H9 (cell line): ENCODE results near the gene FKRP. TPM values are rescaled to one million over a fixed set of nuclear protein-coding genes. Genes with fewer than 3 reads are reported as not detected.

ENCODE experiments used
- DNase-seq: peaks from one replicate; pipeline ENCODE4 v3.0.0-alpha.2; 2017
- H2AFZ ChIP-seq: one replicate; pipeline ENCODE4 v1.6.1; 2013; ENCODE audit warnings: mild to moderate bottlenecking, low read length, control low read depth, moderate library complexity
- H2AK5ac ChIP-seq: 2 replicates; pipeline ENCODE4 v1.6.1; 2013; ENCODE audit warnings: low read length, control low read depth, mixed read lengths; ENCODE audit not compliant: insufficient read length
- H2BK120ac ChIP-seq: one replicate; pipeline ENCODE4 v1.6.1; 2013; ENCODE audit warnings: low read depth, mild to moderate bottlenecking, low read length, control low read depth, inconsistent platforms; ENCODE audit not compliant: poor library complexity, severe bottlenecking
- H2BK12ac ChIP-seq: 2 replicates; pipeline ENCODE4 v1.6.1; 2013; ENCODE audit warnings: low read length, control low read depth, mixed read lengths, low read depth; ENCODE audit not compliant: insufficient read length
- H2BK15ac ChIP-seq: 2 replicates; pipeline ENCODE4 v1.6.1; 2013; ENCODE audit warnings: low read depth, low read length, control low read depth
- H2BK20ac ChIP-seq: one replicate; pipeline ENCODE4 v1.6.1; 2013; ENCODE audit warnings: low read depth, mild to moderate bottlenecking, low read length, control low read depth, inconsistent platforms; ENCODE audit not compliant: poor library complexity, severe bottlenecking
- H2BK5ac ChIP-seq: 2 replicates; pipeline ENCODE4 v1.6.1; 2013; ENCODE audit warnings: low read length, control low read depth, mixed read lengths; ENCODE audit not compliant: insufficient read length
- H3K14ac ChIP-seq: 2 replicates; pipeline ENCODE4 v1.6.1; 2013; ENCODE audit warnings: low read length, control low read depth; ENCODE audit not compliant: insufficient read depth
- H3K18ac ChIP-seq: 2 replicates; pipeline ENCODE4 v1.6.1; 2013; ENCODE audit warnings: low read depth, mild to moderate bottlenecking, mixed read lengths, low read length, control low read depth; ENCODE audit not compliant: insufficient read length
- H3K23ac ChIP-seq: 2 replicates; pipeline ENCODE4 v1.6.1; 2013; ENCODE audit warnings: low read length, control low read depth, mixed read lengths, low read depth; ENCODE audit not compliant: insufficient read length
- H3K23me2 ChIP-seq: 2 replicates; pipeline ENCODE4 v1.6.1; 2013; ENCODE audit warnings: low read depth, mild to moderate bottlenecking, mixed read lengths, low read length, control low read depth; ENCODE audit not compliant: insufficient read length, poor library complexity, severe bottlenecking
- H3K27ac ChIP-seq: 2 replicates; pipeline ENCODE4 v1.5.1; 2013; ENCODE audit warnings: low read length, control low read depth, mixed read lengths, low read depth; ENCODE audit not compliant: insufficient read length
- H3K27me3 ChIP-seq: 2 replicates; pipeline ENCODE4 v1.6.1; 2013; ENCODE audit warnings: low read length, control low read depth, inconsistent platforms; ENCODE audit not compliant: insufficient read depth
- H3K4ac ChIP-seq: 2 replicates; pipeline ENCODE4 v1.6.1; 2013; ENCODE audit warnings: low read depth, mild to moderate bottlenecking, control low read depth, inconsistent platforms, low read length, moderate library complexity
- H3K4me1 ChIP-seq: 2 replicates; pipeline ENCODE4 v1.6.1; 2013; ENCODE audit warnings: low read length, control low read depth, inconsistent platforms; ENCODE audit not compliant: insufficient read depth
- H3K4me2 ChIP-seq: 2 replicates; pipeline ENCODE4 v1.6.1; 2013; ENCODE audit warnings: low read length, control low read depth, mixed read lengths; ENCODE audit not compliant: insufficient read length, insufficient read depth
- H3K56ac ChIP-seq: 2 replicates; pipeline ENCODE4 v1.6.1; 2013; ENCODE audit warnings: low read depth, mild to moderate bottlenecking, mixed read lengths, low read length, control low read depth; ENCODE audit not compliant: insufficient read length
- H3K79me1 ChIP-seq: 2 replicates; pipeline ENCODE4 v1.6.1; 2013; ENCODE audit warnings: low read depth, mild to moderate bottlenecking, moderate library complexity, low read length, control low read depth, inconsistent platforms; ENCODE audit not compliant: insufficient read depth, poor library complexity, severe bottlenecking
- H3K79me2 ChIP-seq: 2 replicates; pipeline ENCODE4 v1.6.1; 2013; ENCODE audit warnings: low read length, control low read depth, inconsistent platforms; ENCODE audit not compliant: insufficient read depth
- H3K9ac ChIP-seq: 2 replicates; pipeline ENCODE4 v1.6.1; 2013; ENCODE audit warnings: low read length, control low read depth, mixed read lengths; ENCODE audit not compliant: insufficient read length; ENCODE audit errors: extremely low read depth
- H3K9me3 ChIP-seq: one replicate; pipeline ENCODE4 v1.6.1; 2013; ENCODE audit warnings: low read depth, low read length, inconsistent platforms; ENCODE audit not compliant: control insufficient read depth
- H3T11ph ChIP-seq: one replicate; pipeline ENCODE4 v1.6.1; 2013; ENCODE audit warnings: mild to moderate bottlenecking, low read length, control low read depth, inconsistent platforms
- H4K20me1 ChIP-seq: one replicate; pipeline ENCODE4 v1.6.1; 2013; ENCODE audit not compliant: control insufficient read depth, insufficient read length, insufficient read depth
- H4K5ac ChIP-seq: 2 replicates; pipeline ENCODE4 v1.6.1; 2013; ENCODE audit warnings: low read depth, mild to moderate bottlenecking, mixed read lengths, low read length, control low read depth; ENCODE audit not compliant: insufficient read length
- H4K8ac ChIP-seq: replicated peaks from 2 replicates; pipeline ENCODE4 v1.6.1; 2013; ENCODE audit warnings: low read length, control low read depth, mixed read lengths, low read depth; ENCODE audit not compliant: insufficient read length
- H4K91ac ChIP-seq: 2 replicates; pipeline ENCODE4 v1.6.1; 2013; ENCODE audit warnings: low read depth, mild to moderate bottlenecking, moderate library complexity, mixed read lengths, low read length, control low read depth; ENCODE audit not compliant: insufficient read length
- H3K27ac Mint-ChIP-seq, 3 experiments: 2 replicates in 2 of 3; 3 replicates in 1 of 3; pipeline ENCODE4 v1.8.0; 2020 to 2021; ENCODE audit warnings: mixed read lengths in 3 of 3, mild to moderate bottlenecking in 1 of 3, moderate library complexity in 1 of 3
- H3K27me3 Mint-ChIP-seq: 2 replicates; pipeline ENCODE4 v1.8.0; 2021; ENCODE audit warnings: low read depth, mild to moderate bottlenecking, moderate library complexity, mixed read lengths
- H3K36me3 Mint-ChIP-seq, 3 experiments: 2 replicates in 2 of 3; 3 replicates in 1 of 3; pipeline ENCODE4 v1.8.0; 2020 to 2021; ENCODE audit warnings: low read depth in 3 of 3, mixed read lengths in 3 of 3; ENCODE audit not compliant: insufficient read depth in 1 of 3
- H3K4me1 Mint-ChIP-seq, 2 experiments: 2 replicates each; pipeline ENCODE4 v1.8.0; 2020; ENCODE audit warnings: mixed read lengths in 2 of 2
- H3K4me3 Mint-ChIP-seq, 2 experiments: 2 replicates in 1 of 2; 3 replicates in 1 of 2; pipeline ENCODE4 v1.8.0; 2020 to 2021; ENCODE audit warnings: mild to moderate bottlenecking in 2 of 2, mixed read lengths in 2 of 2, moderate library complexity in 1 of 2
- H3K9me3 Mint-ChIP-seq, 2 experiments: 2 replicates in 1 of 2; 3 replicates in 1 of 2; pipeline ENCODE4 v1.8.0; 2020; ENCODE audit warnings: mild to moderate bottlenecking in 2 of 2, mixed read lengths in 2 of 2, moderate library complexity in 1 of 2
- WGBS: extraction: QIAGEN DNeasy Blood & Tissue Kit; methylation state at CpG from one replicate; pipeline ENCODE4 v1.1.7; 2013; ENCODE audit warnings: missing lambda C conversion rate, low lambda C conversion rate, mixed read lengths; ENCODE audit not compliant: insufficient read length; ENCODE audit errors: extremely low coverage; 5-methylcytosine and 5-hydroxymethylcytosine counted together
- total RNA-seq: library from RNA; stranded (reverse); gene quantifications from 2 replicates; pipeline ENCODE4 v1.2.1, GENCODE V29; 2021
- TF ChIP-seq, protein P1 (sequence below): fragments of 200-600 bp; sonication (generic); conservative IDR thresholded peaks from 3 replicates; pipeline ENCODE4 v1.8.0; 2021; ENCODE audit warnings: antibody characterized with exemption, mild to moderate bottlenecking

FKRP gene
- total RNA-seq, 1 experiment from 2014 or later, result 42.2 TPM

DNA sequence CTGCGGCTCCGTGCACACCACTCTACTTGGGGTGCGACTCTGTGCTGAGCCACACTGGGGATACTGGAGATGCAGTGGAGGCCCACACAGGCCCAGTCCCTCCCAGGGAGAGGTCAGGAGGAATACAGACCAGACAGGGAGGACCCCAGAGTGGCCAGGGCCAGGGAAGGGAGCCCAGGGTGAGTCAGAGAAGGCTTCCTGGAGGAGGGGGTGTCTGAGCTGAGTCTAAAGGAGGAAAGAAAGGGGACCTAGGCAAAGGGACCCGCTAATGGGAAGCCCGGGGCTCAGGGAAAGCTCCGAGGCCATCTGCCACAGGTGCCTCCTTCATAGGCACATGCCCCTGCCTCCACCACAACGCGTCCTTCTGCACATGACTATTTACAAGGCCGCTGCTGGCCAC, 15.7 kb upstream of the FKRP start:
- H3T11ph ChIP-seq, result no peak overlapping the region
- H3K4me1 Mint-ChIP-seq, result peaks cover 16 to 27% of the 10 kb centered on the region in 2 experiments
- H3K9me3 ChIP-seq, result no peaks in the 10 kb centered on the region
- H2BK5ac ChIP-seq, result no peak overlapping the region
- H3K4me3 Mint-ChIP-seq, result no peak overlapping the region
- no peak overlapping the region for H2AFZ ChIP-seq
- no peak overlapping the region for H3K27ac ChIP-seq
- no peaks in the 10 kb centered on the region for H3K23me2 ChIP-seq
- H4K20me1 ChIP-seq, result peaks cover 4% of the 10 kb centered on the region
- H2BK20ac ChIP-seq, result no peak overlapping the region
- H3K9ac ChIP-seq, result no peak overlapping the region
- no peak overlapping the region for H2AK5ac ChIP-seq
- H3K23ac ChIP-seq, result no peak overlapping the region
- H3K14ac ChIP-seq, result no peak overlapping the region
- no peaks in the 10 kb centered on the region for H3K79me1 ChIP-seq
- no peaks in the 10 kb centered on the region for H3K27me3 ChIP-seq
- H4K8ac ChIP-seq, result no peak overlapping the region
- H3K27me3 Mint-ChIP-seq, result no peaks in the 10 kb centered on the region; the same call in 1 of the 2 replicates
- H3K56ac ChIP-seq, result no peak overlapping the region
- no peaks in the 10 kb centered on the region for H3K4me1 ChIP-seq
- H3K18ac ChIP-seq, result no peak overlapping the region
- H2BK12ac ChIP-seq, result no peak overlapping the region
- H3K79me2 ChIP-seq, result no peaks in the 10 kb centered on the region; the same call in 1 of the 2 replicates
- WGBS, result no CpG with 5 or more reads among the region's 9 CpGs
- H3K27ac Mint-ChIP-seq, result no peak overlapping the region; a peak in 1 of 7 replicates
- peaks cover 49 to 90% (median 84%) of the 10 kb centered on the region in 3 experiments for H3K36me3 Mint-ChIP-seq
- H2BK15ac ChIP-seq, result no peak overlapping the region
- no peak overlapping the region for H4K5ac ChIP-seq
- no peak overlapping the region for H3K4me2 ChIP-seq
- no peak overlapping the region for H3K4ac ChIP-seq
- TF ChIP-seq, protein P1, sequence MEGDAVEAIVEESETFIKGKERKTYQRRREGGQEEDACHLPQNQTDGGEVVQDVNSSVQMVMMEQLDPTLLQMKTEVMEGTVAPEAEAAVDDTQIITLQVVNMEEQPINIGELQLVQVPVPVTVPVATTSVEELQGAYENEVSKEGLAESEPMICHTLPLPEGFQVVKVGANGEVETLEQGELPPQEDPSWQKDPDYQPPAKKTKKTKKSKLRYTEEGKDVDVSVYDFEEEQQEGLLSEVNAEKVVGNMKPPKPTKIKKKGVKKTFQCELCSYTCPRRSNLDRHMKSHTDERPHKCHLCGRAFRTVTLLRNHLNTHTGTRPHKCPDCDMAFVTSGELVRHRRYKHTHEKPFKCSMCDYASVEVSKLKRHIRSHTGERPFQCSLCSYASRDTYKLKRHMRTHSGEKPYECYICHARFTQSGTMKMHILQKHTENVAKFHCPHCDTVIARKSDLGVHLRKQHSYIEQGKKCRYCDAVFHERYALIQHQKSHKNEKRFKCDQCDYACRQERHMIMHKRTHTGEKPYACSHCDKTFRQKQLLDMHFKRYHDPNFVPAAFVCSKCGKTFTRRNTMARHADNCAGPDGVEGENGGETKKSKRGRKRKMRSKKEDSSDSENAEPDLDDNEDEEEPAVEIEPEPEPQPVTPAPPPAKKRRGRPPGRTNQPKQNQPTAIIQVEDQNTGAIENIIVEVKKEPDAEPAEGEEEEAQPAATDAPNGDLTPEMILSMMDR, result no peak
- H4K91ac ChIP-seq, result no peak overlapping the region
- no peaks in the 10 kb centered on the region for H3K9me3 Mint-ChIP-seq
- no peak for DNase-seq
- no peak overlapping the region for H2BK120ac ChIP-seq
